Measurements from ENCODE around the gene PLEKHA7. TPM values are rescaled to one million over a fixed set of nuclear protein-coding genes. Genes with fewer than 3 reads are reported as not detected.

PLEKHA7 gene
- total RNA-seq, 4 donors from 2014 or later, result 0.72 to 3.6 (median 2.2) TPM

DNA sequence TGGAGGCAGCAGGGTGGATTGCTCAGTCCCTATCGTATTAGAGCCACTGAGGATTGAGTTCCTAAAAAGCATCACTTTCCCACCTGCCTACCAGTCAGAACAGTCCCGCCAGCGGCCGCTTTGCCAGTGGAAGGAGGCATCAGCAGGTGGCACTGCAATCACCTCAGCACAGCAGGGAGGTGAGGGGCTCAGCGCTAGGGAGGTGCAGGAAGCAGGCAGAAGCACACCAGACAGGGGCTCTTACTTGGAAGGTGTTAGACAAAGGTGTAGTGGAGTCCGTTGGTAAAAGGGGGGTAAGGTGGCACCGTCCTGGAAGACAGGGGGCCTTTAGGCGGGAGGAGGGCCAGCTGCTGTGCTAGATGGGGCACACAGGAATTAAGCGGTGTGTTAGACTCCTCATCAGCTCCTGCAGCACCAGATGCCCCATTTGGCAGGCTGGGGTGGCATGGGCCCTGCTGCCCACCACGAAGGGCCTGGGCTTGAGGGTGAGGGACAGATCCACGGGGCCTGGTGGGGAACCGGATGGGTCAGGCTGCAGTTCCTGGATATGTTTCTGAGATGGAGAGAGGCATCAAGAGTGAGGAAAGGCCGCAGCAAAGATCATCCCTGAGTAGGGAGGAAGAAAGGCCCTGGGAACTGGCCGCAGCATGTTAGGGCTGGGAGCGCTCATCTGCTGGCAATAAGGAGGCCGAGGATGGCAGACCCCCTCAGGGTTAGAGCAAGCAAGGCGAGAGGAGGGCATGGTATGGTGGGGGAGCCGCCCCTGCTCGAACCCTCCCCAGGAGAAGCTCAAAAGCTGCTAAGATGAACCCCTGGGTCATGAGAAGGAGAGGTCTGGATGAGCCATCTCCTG, 233.3 kb downstream of the PLEKHA7 start:
- DNase-seq, result no peak
- TF ChIP-seq CTCF (IDR thresholded peaks at IDR 0.05 in 4 of 5, conservative IDR thresholded peaks at IDR 0.05 in 1 of 5), result no peak
- TF ChIP-seq POLR2A (IDR thresholded peaks at IDR 0.05), result no peak
- Histone ChIP-seq H3K27me3 (no peaks in the 10 kb centered on the region), H3K9me3 (no peaks in the 10 kb centered on the region), H3K27ac (no peak overlapping the region), H3K36me3 (no peaks in the 10 kb centered on the region), H3K4me3 (no peak overlapping the region), H3K4me1 (peaks cover 0 to 4% of the 10 kb centered on the region in 2 donors)
- in situ Hi-C loops (cut with MboI; ENCODE audit: low sequenced_read_pairs in 4 of 4), result no loop called here
- no peak for ATAC-seq
- intact Hi-C loops (cut with DNase I; ENCODE audit: low total_unique reads), result no loop called here

DNA sequence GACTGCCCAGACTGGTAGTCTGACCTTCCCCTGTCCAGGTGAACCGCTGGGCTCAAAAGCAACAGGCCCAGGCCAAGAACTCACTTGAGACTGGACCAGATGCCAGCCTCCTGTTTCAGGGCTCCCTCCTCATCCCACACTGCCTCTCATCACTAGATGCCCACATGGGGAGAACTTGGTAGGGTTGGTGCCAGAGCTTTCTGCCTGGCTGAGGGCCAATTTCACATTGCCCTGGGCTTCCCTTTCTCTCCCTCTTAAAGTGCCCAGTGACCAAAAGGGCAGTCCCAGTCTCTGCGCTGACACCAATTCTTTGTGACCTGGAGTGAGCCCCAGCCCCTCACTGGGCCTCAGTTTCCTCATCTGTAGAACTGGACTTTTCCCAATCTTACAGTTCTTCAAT, 234.1 kb downstream of the PLEKHA7 start:
- Histone ChIP-seq H3K36me3 (no peaks in the 10 kb centered on the region), H3K4me1 (peaks cover 0 to 4% of the 10 kb centered on the region in 2 donors), H3K27me3 (no peaks in the 10 kb centered on the region), H3K4me3 (no peak overlapping the region), H3K9me3 (no peaks in the 10 kb centered on the region), H3K27ac (no peak overlapping the region)
- TF ChIP-seq POLR2A (IDR thresholded peaks at IDR 0.05) (no peak), CTCF (IDR thresholded peaks at IDR 0.05 in 4 of 5, conservative IDR thresholded peaks at IDR 0.05 in 1 of 5) (no peak)
- intact Hi-C loops (cut with DNase I; ENCODE audit: low total_unique reads), result no loop called here
- DNase-seq, result no peak
- in situ Hi-C loops (cut with MboI; ENCODE audit: low sequenced_read_pairs in 4 of 4), result no loop called here
- no peak for ATAC-seq

DNA sequence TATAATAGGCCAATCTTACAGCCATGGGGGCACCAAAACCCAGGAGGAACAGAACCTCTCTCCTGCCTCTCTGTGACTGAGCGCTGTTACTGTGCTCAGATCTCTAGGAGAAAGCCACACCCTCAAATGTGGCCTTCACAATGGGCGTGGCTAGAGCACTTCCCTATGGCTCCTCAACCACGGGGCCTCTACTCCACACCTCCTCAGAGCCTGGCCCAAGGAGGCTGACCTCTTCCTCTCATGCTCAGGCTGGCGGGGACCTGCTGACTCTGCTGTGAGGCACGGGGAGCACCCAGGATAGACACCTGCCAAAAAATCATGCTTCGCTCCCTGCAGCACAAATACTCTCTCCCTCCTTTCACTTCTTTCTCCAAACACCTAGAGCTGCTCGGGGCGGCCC, 234.8 kb downstream of the PLEKHA7 start:
- Histone ChIP-seq H3K4me1 (peaks cover 0 to 4% of the 10 kb centered on the region in 2 donors), H3K27ac (no peak overlapping the region), H3K36me3 (no peaks in the 10 kb centered on the region), H3K4me3 (no peak overlapping the region), H3K27me3 (no peaks in the 10 kb centered on the region), H3K9me3 (no peaks in the 10 kb centered on the region)
- no peak for DNase-seq
- TF ChIP-seq CTCF (IDR thresholded peaks at IDR 0.05 in 4 of 5, conservative IDR thresholded peaks at IDR 0.05 in 1 of 5) (no peak), POLR2A (IDR thresholded peaks at IDR 0.05) (no peak)
- in situ Hi-C loops (cut with MboI; ENCODE audit: low sequenced_read_pairs in 4 of 4), result no loop called here
- intact Hi-C loops (cut with DNase I; ENCODE audit: low total_unique reads), result no loop called here
- ATAC-seq, result no peak

DNA sequence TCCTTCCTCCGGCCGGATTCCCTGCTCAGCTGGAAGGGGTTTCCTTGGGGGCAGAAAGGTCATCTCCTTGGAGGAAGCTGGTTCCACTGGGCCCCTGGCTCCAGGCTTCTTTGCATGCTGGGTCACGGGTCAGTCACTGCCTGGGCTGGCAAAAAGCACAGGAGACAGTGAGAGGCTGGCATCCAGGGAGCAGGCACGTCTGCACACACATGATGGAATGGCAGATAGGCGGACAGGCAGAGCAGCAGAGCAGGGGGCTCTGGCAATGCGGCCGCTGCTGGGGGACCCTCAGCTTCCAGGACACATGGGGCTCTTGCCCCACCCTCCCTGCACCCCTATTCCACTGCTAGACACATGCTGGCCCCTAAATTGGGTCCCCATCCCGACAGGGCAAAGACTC, 235.3 kb downstream of the PLEKHA7 start:
- intact Hi-C loops (cut with DNase I; ENCODE audit: low total_unique reads) (no loop called here), in situ Hi-C loops (cut with MboI; ENCODE audit: low sequenced_read_pairs in 4 of 4) (no loop called here)
- TF ChIP-seq CTCF (IDR thresholded peaks at IDR 0.05 in 4 of 5, conservative IDR thresholded peaks at IDR 0.05 in 1 of 5) (no peak), POLR2A (IDR thresholded peaks at IDR 0.05) (no peak)
- Histone ChIP-seq H3K9me3 (no peaks in the 10 kb centered on the region), H3K27ac (no peak overlapping the region), H3K4me3 (no peak overlapping the region), H3K36me3 (no peaks in the 10 kb centered on the region), H3K27me3 (no peaks in the 10 kb centered on the region), H3K4me1 (peaks cover 0 to 4% of the 10 kb centered on the region in 2 donors)
- DNase-seq (no peak), ATAC-seq (no peak)
